ENCODE measurements around the gene MT2A. TPM values are rescaled to one million over a fixed set of nuclear protein-coding genes. Genes with fewer than 3 reads are reported as not detected.
A peak's percentile ranks its signal among the peaks of the same experiment; 100 is the strongest.

Gene MT2A
- total RNA-seq, 3 donors from 2014 or later (not counting 1 experiment from before 2014, with no cell fraction given): 33.0 to 81.5 (median 70.6) TPM

DNA sequence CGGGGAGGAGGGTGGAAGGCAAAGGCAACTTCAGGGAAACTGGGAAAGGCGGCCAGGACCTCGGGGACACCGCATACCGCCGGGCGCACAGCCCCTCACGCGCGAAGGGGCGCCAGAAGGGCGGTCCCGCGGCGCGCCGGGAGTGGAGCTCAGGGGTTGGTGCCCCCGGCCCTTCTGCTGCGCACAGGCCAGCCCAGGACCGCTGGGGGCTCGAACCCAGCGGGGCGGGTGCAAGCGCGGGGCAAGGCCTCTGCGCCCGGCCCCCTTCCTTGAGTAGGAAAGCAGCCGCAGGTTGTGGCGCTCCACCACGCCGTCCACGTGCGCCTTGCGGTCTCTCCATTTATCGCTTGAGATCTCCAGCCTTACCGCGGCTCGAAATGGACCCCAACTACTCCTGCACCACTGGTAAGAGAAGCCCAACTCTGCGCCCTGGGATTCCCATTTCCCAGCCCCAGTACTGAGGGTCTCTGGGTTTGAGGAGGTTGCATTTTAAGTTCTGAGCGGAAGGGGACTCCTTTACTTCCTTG is 27.1 kb downstream of the MT2A start:
- Histone ChIP-seq H3K36me3 (ENCODE audit: control insufficient read depth, insufficient read depth, low read length) (no peaks in the 10 kb centered on the region), H3K27me3 (ENCODE audit: control insufficient read depth, insufficient read depth, low read length) (peaks cover 56% of the 10 kb centered on the region), H3K4me3 (ENCODE audit: low read length) (no peak overlapping the region), H3K9me3 (ENCODE audit: control insufficient read depth, insufficient read depth, low read length) (no peaks in the 10 kb centered on the region), H3K4me1 (ENCODE audit: control insufficient read depth, insufficient read depth, low read length) (peaks cover 24% of the 10 kb centered on the region), H3K27ac (ENCODE audit: low read length) (no peak overlapping the region)
- Mint-ChIP-seq H3K36me3 (no peaks in the 10 kb centered on the region), H3K9me3 (no peaks in the 10 kb centered on the region), H3K4me3 (no peak overlapping the region), H3K4me1 (peaks cover 11 to 15% of the 10 kb centered on the region in 2 donors), H3K27me3 (ENCODE audit: low read depth in 2 of 2) (peaks cover 76 to 77% of the 10 kb centered on the region in 2 donors), H3K27ac (no peak overlapping the region)
- ATAC-seq: no peak
- DNase-seq: peak in 1 of 2 donors; percentile 26
- TF ChIP-seq CTCF (IDR thresholded peaks at IDR 0.05): no peak
- intact Hi-C loops (cut with micrococcal nuclease): no loop called here
- WGBS (ENCODE audit: insufficient coverage): 4% methylated on average over 40 of the region's 40 CpGs

- Histone ChIP-seq H3K9me3 (ENCODE audit: control insufficient read depth, insufficient read depth, low read length) (no peaks in the 10 kb centered on the region), H3K27me3 (ENCODE audit: control insufficient read depth, insufficient read depth, low read length) (peaks cover 52% of the 10 kb centered on the region), H3K36me3 (ENCODE audit: control insufficient read depth, insufficient read depth, low read length) (no peaks in the 10 kb centered on the region), H3K4me3 (ENCODE audit: low read length) (no peak overlapping the region), H3K4me1 (ENCODE audit: control insufficient read depth, insufficient read depth, low read length) (peaks cover 24% of the 10 kb centered on the region), H3K27ac (ENCODE audit: low read length) (no peak overlapping the region)
- no peak for TF ChIP-seq CTCF (IDR thresholded peaks at IDR 0.05)
- Mint-ChIP-seq H3K9me3 (no peaks in the 10 kb centered on the region), H3K4me1 (peaks cover 8 to 12% of the 10 kb centered on the region in 2 donors), H3K36me3 (no peaks in the 10 kb centered on the region), H3K4me3 (no peak overlapping the region), H3K27me3 (ENCODE audit: low read depth in 2 of 2) (peaks cover 67 to 74% of the 10 kb centered on the region in 2 donors), H3K27ac (no peak overlapping the region)
- intact Hi-C loops (cut with micrococcal nuclease): no loop called here
- no peak for ATAC-seq
- WGBS (ENCODE audit: insufficient coverage): 31% methylated on average over 9 of the region's 9 CpGs
- DNase-seq: no peak
Measured at GRCh38 chr16:56636616-56637413, 28.4 kb downstream of the MT2A start.

DNA sequence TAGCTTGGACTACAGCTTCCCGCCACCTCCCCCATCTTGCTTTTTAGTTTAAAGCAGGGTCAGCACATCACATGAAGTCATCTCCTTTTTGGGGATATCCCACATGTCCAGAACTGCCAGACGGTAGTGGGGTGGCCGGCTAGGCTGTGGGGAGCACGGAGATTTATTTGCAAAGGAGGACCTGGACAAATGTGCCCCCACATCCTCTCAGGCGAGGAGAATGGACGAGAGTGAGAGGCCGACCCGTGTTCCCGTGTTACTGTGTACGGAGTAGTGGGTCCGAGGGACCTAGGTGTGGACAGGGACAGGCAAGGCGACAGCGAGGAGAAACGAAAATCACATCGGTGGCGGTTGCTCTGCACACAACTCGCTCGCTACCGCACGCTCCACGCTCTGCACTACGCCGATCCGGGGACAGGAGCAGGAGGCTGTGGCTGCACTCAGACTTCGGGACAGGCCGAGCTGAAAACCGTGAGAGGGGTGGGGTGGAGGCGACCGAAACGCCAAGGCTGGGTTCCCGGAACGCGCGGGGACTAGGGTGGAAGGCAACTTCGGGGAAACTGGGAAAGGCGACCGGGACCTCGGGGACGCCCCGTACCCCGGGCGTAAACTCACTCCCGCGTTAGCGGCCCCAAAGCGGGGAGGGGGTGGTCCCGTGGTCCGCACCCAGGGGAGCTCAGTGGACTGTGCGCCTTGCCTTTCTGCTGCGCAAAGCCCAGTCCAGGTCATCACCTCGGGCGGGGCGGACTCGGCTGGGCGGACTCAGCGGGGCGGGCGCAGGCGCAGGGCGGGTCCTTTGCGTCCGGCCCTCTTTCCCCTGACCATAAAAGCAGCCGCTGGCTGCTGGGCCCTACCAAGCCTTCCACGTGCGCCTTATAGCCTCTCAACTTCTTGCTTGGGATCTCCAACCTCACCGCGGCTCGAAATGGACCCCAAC is 29.7 kb downstream of the MT2A start, which contains the start of gene MT1A:
MT1A (plus strand) TSS at position 853 of the 937 bp plus-strand sequence; CDS start at position 926, 73 bp downstream.
- no peak for ATAC-seq
- Histone ChIP-seq H3K27me3 (ENCODE audit: control insufficient read depth, insufficient read depth, low read length) (peaks cover 46% of the 10 kb centered on the region), H3K27ac (ENCODE audit: low read length) (no peak within 1 kb of the TSS), H3K4me3 (ENCODE audit: low read length) (no peak within 1 kb of the TSS), H3K4me1 (ENCODE audit: control insufficient read depth, insufficient read depth, low read length) (peaks cover 23% of the 10 kb centered on the region), H3K9me3 (ENCODE audit: control insufficient read depth, insufficient read depth, low read length) (no peaks in the 10 kb centered on the region), H3K36me3 (ENCODE audit: control insufficient read depth, insufficient read depth, low read length) (no peaks in the 10 kb centered on the region)
- no peaks in the 10 kb centered on the region for H3K36me3 Mint-ChIP-seq
- peak in 1 of 2 donors; percentile 38 for DNase-seq
- intact Hi-C loops (cut with micrococcal nuclease): no loop called here
- H3K4me3 Mint-ChIP-seq: no peak within 1 kb of the TSS
- WGBS (ENCODE audit: insufficient coverage): 6% methylated on average over 68 of the region's 68 CpGs
- TF ChIP-seq CTCF (IDR thresholded peaks at IDR 0.05): no peak
- peaks cover 13 to 14% of the 10 kb centered on the region in 2 donors for H3K4me1 Mint-ChIP-seq
- peaks cover 69 to 70% of the 10 kb centered on the region in 2 donors for H3K27me3 Mint-ChIP-seq (ENCODE audit: low read depth in 2 of 2)
- no peak within 1 kb of the TSS for H3K27ac Mint-ChIP-seq
- H3K9me3 Mint-ChIP-seq: no peaks in the 10 kb centered on the region

Data from natural killer cell (primary cell).